IMR-90 (cell line): ENCODE data around the gene CDKL5.

ENCODE experiments used
- POLR2A ChIP-seq: IDR thresholded peaks from 2 replicates; pipeline ENCODE4 v1.6.1; 2012; ENCODE audit warnings: mild to moderate bottlenecking, low read depth, low read length
- TF ChIP-seq, protein P1 (sequence below): conservative IDR thresholded peaks from 2 replicates; pipeline ENCODE4 v1.5.1; 2012; ENCODE audit warnings: mild to moderate bottlenecking, low read depth, low read length, improper control_type of control experiment

DNA sequence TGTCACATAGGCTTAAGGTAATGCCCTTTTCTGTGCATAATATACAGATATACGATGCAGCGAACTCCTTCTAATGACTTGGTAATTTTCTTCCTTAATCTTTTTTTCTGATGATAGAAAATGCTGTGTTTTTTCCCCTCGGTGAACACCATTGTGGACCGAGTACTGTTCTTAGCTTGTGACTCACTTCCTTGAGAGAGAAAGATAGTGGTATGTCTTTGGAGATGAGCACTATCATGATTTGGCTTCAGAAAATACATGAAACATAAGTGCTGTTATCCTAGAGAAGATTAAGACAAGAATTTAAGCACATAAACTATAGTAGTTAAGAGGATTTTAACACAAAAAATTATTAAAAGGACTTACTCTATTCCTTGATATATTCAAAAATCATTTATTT is 182.6 kb downstream of the CDKL5 start:
- TF ChIP-seq, protein P1, sequence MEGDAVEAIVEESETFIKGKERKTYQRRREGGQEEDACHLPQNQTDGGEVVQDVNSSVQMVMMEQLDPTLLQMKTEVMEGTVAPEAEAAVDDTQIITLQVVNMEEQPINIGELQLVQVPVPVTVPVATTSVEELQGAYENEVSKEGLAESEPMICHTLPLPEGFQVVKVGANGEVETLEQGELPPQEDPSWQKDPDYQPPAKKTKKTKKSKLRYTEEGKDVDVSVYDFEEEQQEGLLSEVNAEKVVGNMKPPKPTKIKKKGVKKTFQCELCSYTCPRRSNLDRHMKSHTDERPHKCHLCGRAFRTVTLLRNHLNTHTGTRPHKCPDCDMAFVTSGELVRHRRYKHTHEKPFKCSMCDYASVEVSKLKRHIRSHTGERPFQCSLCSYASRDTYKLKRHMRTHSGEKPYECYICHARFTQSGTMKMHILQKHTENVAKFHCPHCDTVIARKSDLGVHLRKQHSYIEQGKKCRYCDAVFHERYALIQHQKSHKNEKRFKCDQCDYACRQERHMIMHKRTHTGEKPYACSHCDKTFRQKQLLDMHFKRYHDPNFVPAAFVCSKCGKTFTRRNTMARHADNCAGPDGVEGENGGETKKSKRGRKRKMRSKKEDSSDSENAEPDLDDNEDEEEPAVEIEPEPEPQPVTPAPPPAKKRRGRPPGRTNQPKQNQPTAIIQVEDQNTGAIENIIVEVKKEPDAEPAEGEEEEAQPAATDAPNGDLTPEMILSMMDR = no peak
- TF ChIP-seq POLR2A = no peak
